Fibroblast of mammary gland (primary cell): ENCODE data around the gene CHST7.

ENCODE experiments used
- DNase-seq: peaks from one replicate; pipeline ENCODE4 v3.0.0-alpha.2; 2010; ENCODE audit warnings: low read depth
- H3K4me3 ChIP-seq: 2 replicates; pipeline ENCODE4 v1.5.1; 2011; ENCODE audit warnings: low read depth, mild to moderate bottlenecking, low read length, moderate library complexity; ENCODE audit not compliant: control insufficient read depth
- TF ChIP-seq, protein P1 (sequence below): conservative IDR thresholded peaks from 2 replicates; pipeline ENCODE4 v1.5.1; 2011; ENCODE audit warnings: low read depth, low read length, inconsistent platforms; ENCODE audit not compliant: control insufficient read depth, insufficient read depth

The CHST7 gene

DNA sequence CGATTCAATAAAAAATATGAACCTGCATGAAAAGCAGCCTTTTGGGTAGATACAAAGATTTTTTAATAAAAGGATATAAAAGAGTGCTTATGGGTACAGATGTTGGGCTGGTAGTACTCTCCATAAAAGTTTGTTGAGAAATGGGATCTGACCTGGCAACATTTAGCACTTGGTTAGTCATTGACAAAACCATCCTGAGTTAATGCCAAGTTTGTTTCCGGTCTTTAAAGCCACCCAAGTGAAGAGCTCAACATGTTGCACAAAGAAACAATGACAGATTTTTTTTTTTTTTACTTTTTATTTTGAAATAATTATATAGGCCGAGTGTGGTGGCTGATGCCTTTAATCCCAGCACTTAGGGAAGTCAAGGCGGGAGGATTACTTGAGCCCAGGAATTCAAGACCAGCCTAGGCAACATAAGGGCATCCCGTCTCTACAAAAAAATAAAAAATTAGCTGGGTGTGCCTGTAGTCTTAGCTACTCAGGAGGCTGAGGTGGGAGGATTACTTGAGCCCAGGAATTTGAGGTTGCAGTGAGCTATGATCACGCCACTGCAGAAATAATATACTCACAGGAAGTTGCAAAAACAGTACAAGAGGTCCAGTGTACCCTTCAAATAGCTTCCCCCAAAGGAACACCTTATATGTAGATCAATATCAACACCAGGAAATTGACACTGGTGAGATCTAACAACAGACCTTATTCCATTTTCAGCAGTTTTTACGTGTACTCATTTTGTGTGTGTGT is 16.6 kb downstream of the CHST7 start:
- DNase-seq: peak; percentile 77
- H3K4me3 ChIP-seq: no peak overlapping the region
- TF ChIP-seq, protein P1, sequence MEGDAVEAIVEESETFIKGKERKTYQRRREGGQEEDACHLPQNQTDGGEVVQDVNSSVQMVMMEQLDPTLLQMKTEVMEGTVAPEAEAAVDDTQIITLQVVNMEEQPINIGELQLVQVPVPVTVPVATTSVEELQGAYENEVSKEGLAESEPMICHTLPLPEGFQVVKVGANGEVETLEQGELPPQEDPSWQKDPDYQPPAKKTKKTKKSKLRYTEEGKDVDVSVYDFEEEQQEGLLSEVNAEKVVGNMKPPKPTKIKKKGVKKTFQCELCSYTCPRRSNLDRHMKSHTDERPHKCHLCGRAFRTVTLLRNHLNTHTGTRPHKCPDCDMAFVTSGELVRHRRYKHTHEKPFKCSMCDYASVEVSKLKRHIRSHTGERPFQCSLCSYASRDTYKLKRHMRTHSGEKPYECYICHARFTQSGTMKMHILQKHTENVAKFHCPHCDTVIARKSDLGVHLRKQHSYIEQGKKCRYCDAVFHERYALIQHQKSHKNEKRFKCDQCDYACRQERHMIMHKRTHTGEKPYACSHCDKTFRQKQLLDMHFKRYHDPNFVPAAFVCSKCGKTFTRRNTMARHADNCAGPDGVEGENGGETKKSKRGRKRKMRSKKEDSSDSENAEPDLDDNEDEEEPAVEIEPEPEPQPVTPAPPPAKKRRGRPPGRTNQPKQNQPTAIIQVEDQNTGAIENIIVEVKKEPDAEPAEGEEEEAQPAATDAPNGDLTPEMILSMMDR: no peak

DNA sequence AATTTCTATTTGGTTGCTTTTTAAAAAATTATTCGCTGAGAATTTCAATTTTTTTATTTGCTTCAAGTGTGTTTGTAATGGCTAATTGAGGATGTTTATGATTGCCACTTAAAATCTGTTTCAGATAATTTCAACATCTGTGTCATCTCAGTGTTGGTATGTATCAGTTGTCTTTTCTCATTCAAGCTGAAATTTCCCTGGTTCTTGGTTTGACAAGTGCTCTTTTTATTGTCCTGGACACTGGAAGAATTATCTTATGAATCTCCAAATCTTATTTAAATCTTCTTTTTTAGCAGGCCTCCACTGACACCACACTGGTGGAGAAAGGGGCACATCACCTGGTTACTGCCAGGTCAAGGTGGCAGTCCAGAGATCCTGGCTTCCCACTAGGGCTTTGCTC is 21.5 kb downstream of the CHST7 start:
- no peak for DNase-seq
- TF ChIP-seq, protein P1: no peak
- no peak overlapping the region for H3K4me3 ChIP-seq

DNA sequence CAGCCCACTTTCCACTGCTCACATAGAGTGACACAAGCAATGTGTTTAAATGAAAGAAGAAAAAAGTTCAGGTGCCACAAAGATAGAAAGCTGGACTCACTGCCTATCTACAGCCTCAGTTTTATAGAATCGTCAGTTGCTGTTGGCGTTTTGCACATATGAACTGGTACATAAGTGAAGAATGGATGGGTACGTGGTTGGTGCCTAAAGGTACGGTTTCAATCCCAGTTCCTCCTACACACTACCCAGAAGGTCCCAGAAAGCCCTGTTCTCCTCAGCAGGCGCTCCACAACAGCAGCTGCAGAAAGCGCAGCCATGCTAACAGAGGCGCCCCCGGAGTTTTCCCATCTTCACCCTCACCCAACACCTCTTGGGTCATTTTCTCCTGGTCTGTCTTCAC is 23.6 kb downstream of the CHST7 start:
- DNase-seq: no peak
- TF ChIP-seq, protein P1: no peak
- H3K4me3 ChIP-seq: no peak overlapping the region

DNA sequence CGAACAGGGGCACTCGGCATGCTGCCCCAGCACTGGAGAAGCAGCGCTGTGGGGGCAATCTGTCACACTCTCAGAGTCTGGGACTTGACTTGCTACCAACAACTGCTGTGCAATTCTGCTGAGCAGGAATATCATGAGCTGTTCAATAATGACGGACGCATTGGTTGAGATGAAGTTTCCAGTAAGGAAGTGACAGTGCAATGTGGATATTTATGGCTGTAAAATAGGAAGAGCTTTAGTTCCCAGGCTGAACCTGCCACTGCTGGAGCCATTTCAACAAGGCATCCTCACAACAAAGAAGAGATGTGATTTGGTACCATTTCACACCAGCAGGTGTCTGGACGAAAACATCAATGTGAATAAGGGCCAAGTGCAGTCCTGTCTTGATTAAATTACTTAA is 24.2 kb downstream of the CHST7 start:
- H3K4me3 ChIP-seq: no peak overlapping the region
- TF ChIP-seq, protein P1: no peak
- no peak for DNase-seq

DNA sequence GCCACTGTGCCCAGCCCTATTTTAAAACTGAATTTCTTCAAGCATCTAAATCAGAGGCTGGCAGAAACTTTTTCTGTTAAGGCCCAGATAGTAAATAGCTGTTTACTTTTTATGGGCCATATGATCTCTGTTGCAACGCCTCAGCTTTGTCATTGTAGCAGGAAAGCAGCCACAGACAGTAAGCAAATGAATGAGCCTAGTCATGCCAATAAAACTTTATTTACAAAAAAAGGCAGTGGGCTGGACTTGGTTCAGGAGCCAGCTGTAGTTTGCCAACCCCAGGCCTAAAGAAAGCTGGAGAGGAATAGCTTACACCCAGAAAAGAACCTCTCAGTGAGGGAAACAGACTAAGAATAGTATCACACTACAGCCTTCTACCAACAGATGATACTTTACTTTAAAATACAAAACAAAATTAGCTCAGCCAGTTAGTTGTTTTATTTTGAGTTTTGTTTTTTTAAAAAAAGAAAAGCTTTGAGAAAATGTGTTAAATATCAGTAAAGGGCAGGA is 25.5 kb downstream of the CHST7 start:
- no peak for DNase-seq
- TF ChIP-seq, protein P1: no peak
- no peak overlapping the region for H3K4me3 ChIP-seq

DNA sequence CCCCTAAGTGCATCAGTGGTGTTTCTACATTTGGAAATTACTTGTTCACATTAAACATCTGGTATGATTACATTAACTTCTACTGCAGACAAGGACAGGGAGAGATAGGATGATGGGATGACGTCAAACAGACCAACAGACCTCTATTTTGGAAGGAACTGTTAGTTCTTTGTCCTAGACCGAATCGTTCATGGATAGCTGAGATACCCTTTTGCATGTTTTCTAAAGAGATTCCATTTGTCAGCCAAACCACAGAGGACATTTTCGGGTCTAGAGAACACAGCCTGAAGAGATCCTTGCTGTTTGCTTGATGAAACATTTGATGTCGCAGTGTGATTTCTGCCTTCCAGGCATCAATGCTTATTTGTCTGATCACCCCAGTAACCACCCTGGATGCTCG is 27.7 kb downstream of the CHST7 start:
- DNase-seq: peak; percentile 57
- H3K4me3 ChIP-seq: no peak overlapping the region
- TF ChIP-seq, protein P1: no peak

DNA sequence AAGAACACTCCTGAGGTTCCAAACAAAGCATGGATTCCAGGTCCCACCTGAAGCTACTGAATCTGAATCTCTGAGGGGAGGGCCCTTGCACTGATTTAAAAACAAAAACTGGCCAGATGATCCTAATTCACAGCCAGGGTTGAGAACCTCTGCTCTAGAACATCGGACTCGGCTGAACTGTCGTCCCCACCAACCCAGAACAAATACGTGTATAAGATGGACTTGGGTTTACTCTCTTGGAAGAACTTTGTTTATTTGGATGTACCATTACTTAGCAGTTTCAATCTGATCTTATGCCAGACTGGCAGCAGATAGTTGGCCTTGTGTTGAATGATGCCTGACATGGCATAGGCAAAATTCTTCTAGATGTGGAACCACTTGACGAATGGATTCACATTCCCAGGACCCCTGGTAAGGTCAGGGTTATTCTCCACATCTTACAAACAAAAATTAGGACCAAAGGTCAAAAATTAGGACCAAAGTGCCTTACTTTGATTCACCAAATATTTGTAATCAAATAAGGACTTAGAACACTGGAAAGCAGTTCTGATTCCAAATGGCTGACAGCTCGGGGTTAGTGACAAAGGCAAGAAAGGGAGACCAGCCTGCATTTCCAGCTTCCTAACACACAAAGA is 29.0 kb downstream of the CHST7 start:
- TF ChIP-seq, protein P1: no peak
- no peak overlapping the region for H3K4me3 ChIP-seq
- DNase-seq: no peak
